HEK293 (cell line): ENCODE measurements around the gene COL5A1.

Source experiments
- CTCF ChIA-PET: fragments of 350-600 bp; formaldehyde crosslinking; extraction: SDS; loops from one replicate; lab custom pipeline; 2021; ENCODE audit warnings: antibody characterized with exemption; lab: Yijun Ruan, JAX
- POLR2A ChIA-PET: fragments of 300-600 bp; formaldehyde crosslinking; extraction: SDS; loops from one replicate; lab custom pipeline; 2020; ENCODE audit warnings: antibody characterized with exemption, inconsistent platforms; lab: Yijun Ruan, JAX
- H3K27ac ChIP-seq: fragments of 200-500 bp; sonication (Bioruptor generic); 2 replicates; pipeline ENCODE4 v1.5.1; 2014; ENCODE audit warnings: low read depth, low read length, control low read depth, inconsistent platforms; ENCODE audit errors: extremely low read depth
- H3K36me3 ChIP-seq, 2 experiments: fragments of 200-500 bp in 1 of 2; sonication (Bioruptor generic) in 1 of 2; 1 replicate in 1 of 2; 2 replicates in 1 of 2; pipeline ENCODE4 v1.5.1; 2014 to 2017; ENCODE audit warnings: inconsistent platforms in 2 of 2, low read length in 2 of 2; ENCODE audit not compliant: control insufficient read depth in 2 of 2, insufficient read depth in 1 of 2
- H3K4me1 ChIP-seq: fragments of 200-500 bp; sonication (Bioruptor generic); 2 replicates; pipeline ENCODE4 v1.5.1; 2014; ENCODE audit warnings: mild to moderate bottlenecking, low read length, inconsistent platforms; ENCODE audit not compliant: control insufficient read depth, insufficient read depth
- H3K4me3 ChIP-seq: 2 replicates; pipeline ENCODE4 v1.5.1; 2011; ENCODE audit warnings: low read depth, mild to moderate bottlenecking, control low read depth, low read length, moderate library complexity
- H3K9me3 ChIP-seq: fragments of 200-500 bp; sonication (Bioruptor generic); 2 replicates; pipeline ENCODE4 v1.5.1; 2014; ENCODE audit warnings: low read depth, low read length, inconsistent platforms; ENCODE audit not compliant: control insufficient read depth, insufficient read depth
- FEZF1 ChIP-seq: fragments of 450-650 bp; formaldehyde crosslinking; IDR thresholded peaks from 2 replicates; pipeline ENCODE4 v1.5.1; 2016; ENCODE audit warnings: missing biosample characterization, missing genetic modification characterization
- GFI1B ChIP-seq: fragments of 450-650 bp; formaldehyde crosslinking; IDR thresholded peaks from 2 replicates; pipeline ENCODE4 v1.5.1; 2016; ENCODE audit warnings: missing biosample characterization, missing genetic modification characterization
- GLIS1 ChIP-seq: fragments of 450-650 bp; formaldehyde crosslinking; IDR thresholded peaks from 2 replicates; pipeline ENCODE4 v1.5.1; 2016; ENCODE audit warnings: missing biosample characterization, missing genetic modification characterization
- KLF16 ChIP-seq: fragments of 450-650 bp; formaldehyde crosslinking; IDR thresholded peaks from 2 replicates; pipeline ENCODE4 v1.5.1; 2017; ENCODE audit warnings: missing biosample characterization, missing genetic modification characterization
- OSR2 ChIP-seq: fragments of 450-650 bp; formaldehyde crosslinking; IDR thresholded peaks from 2 replicates; pipeline ENCODE4 v1.5.1; 2016; ENCODE audit warnings: missing biosample characterization, missing genetic modification characterization
- PRDM1 ChIP-seq: fragments of 450-650 bp; formaldehyde crosslinking; IDR thresholded peaks from 2 replicates; pipeline ENCODE4; 2016; ENCODE audit warnings: missing biosample characterization, missing genetic modification characterization
- SP7 ChIP-seq: fragments of 450-650 bp; formaldehyde crosslinking; IDR thresholded peaks from 2 replicates; pipeline ENCODE4 v1.5.1; 2016; ENCODE audit warnings: missing biosample characterization, missing genetic modification characterization
- TCF7L2 ChIP-seq: IDR thresholded peaks from 2 replicates; pipeline ENCODE4 v1.6.1; 2011; ENCODE audit warnings: low read depth, mild to moderate bottlenecking, inconsistent platforms, low read length, moderate library complexity, borderline replicate concordance
- ZBTB17 ChIP-seq: fragments of 450-650 bp; formaldehyde crosslinking; IDR thresholded peaks from 2 replicates; pipeline ENCODE4 v1.5.1; 2016; ENCODE audit warnings: missing biosample characterization, missing genetic modification characterization
- ZBTB21 ChIP-seq: fragments of 450-650 bp; formaldehyde crosslinking; IDR thresholded peaks from 2 replicates; pipeline ENCODE4 v1.5.1; 2017; ENCODE audit warnings: missing biosample characterization, missing genetic modification characterization
- ZBTB8A ChIP-seq: fragments of 450-650 bp; formaldehyde crosslinking; IDR thresholded peaks from 2 replicates; pipeline ENCODE4 v1.5.1; 2016; ENCODE audit warnings: missing biosample characterization, missing genetic modification characterization
- ZEB2 ChIP-seq: fragments of 450-650 bp; formaldehyde crosslinking; IDR thresholded peaks from 2 replicates; pipeline ENCODE4 v1.5.1; 2016; ENCODE audit warnings: missing biosample characterization, missing genetic modification characterization
- ZNF10 ChIP-seq: fragments of 450-650 bp; formaldehyde crosslinking; IDR thresholded peaks from 2 replicates; pipeline ENCODE4 v1.5.1; 2017; ENCODE audit warnings: missing biosample characterization, missing genetic modification characterization
- ZNF133 ChIP-seq: fragments of 450-650 bp; formaldehyde crosslinking; IDR thresholded peaks from 2 replicates; pipeline ENCODE4 v1.5.1; 2016; ENCODE audit warnings: missing biosample characterization, missing genetic modification characterization
- ZNF138 ChIP-seq: fragments of 450-650 bp; formaldehyde crosslinking; IDR thresholded peaks from 2 replicates; pipeline ENCODE4 v1.5.1; 2016; ENCODE audit warnings: missing biosample characterization, missing genetic modification characterization, borderline replicate concordance
- ZNF175 ChIP-seq: fragments of 450-650 bp; formaldehyde crosslinking; IDR thresholded peaks from 2 replicates; pipeline ENCODE4 v1.5.1; 2016; ENCODE audit warnings: missing biosample characterization, missing genetic modification characterization
- ZNF2 ChIP-seq: fragments of 450-650 bp; formaldehyde crosslinking; IDR thresholded peaks from 2 replicates; pipeline ENCODE4 v1.5.1; 2016; ENCODE audit warnings: missing biosample characterization, missing genetic modification characterization
- ZNF335 ChIP-seq: fragments of 450-650 bp; formaldehyde crosslinking; conservative IDR thresholded peaks from 2 replicates; pipeline ENCODE4 v1.5.1; 2016; ENCODE audit warnings: missing biosample characterization, missing genetic modification characterization
- ZNF394 ChIP-seq: fragments of 450-650 bp; formaldehyde crosslinking; IDR thresholded peaks from 2 replicates; pipeline ENCODE4 v1.5.1; 2016; ENCODE audit warnings: missing biosample characterization, missing genetic modification characterization, mild to moderate bottlenecking, moderate library complexity, borderline replicate concordance
- ZNF514 ChIP-seq: fragments of 450-650 bp; formaldehyde crosslinking; IDR thresholded peaks from 2 replicates; pipeline ENCODE4 v1.5.1; 2016; ENCODE audit warnings: missing biosample characterization, missing genetic modification characterization
- ZNF544 ChIP-seq: fragments of 450-650 bp; formaldehyde crosslinking; IDR thresholded peaks from 2 replicates; pipeline ENCODE4 v1.5.0; 2017; ENCODE audit warnings: missing biosample characterization, missing genetic modification characterization
- ZNF600 ChIP-seq: fragments of 450-650 bp; formaldehyde crosslinking; IDR thresholded peaks from 2 replicates; pipeline ENCODE4 v1.5.1; 2016; ENCODE audit warnings: missing biosample characterization, missing genetic modification characterization
- ZNF621 ChIP-seq: fragments of 450-650 bp; formaldehyde crosslinking; IDR thresholded peaks from 2 replicates; pipeline ENCODE4 v1.5.1; 2017; ENCODE audit warnings: missing biosample characterization, missing genetic modification characterization
- ZNF629 ChIP-seq: fragments of 450-650 bp; formaldehyde crosslinking; IDR thresholded peaks from 2 replicates; pipeline ENCODE4 v1.5.1; 2017; ENCODE audit warnings: missing biosample characterization, missing genetic modification characterization
- ZNF660 ChIP-seq: fragments of 450-650 bp; IDR thresholded peaks from 2 replicates; pipeline ENCODE4 v1.5.1; 2018; ENCODE audit warnings: missing biosample characterization, mild to moderate bottlenecking, missing genetic modification characterization
- ZNF747 ChIP-seq: fragments of 450-650 bp; formaldehyde crosslinking; IDR thresholded peaks from 2 replicates; pipeline ENCODE4 v1.5.1; 2016; ENCODE audit warnings: missing biosample characterization, missing genetic modification characterization
- ZNF843 ChIP-seq: fragments of 450-650 bp; formaldehyde crosslinking; IDR thresholded peaks from 2 replicates; pipeline ENCODE4 v1.5.1; 2016; ENCODE audit warnings: missing biosample characterization, missing genetic modification characterization
- TF ChIP-seq, protein P1 (sequence below): fragments of 450-650 bp; formaldehyde crosslinking; IDR thresholded peaks from 2 replicates; pipeline ENCODE4 v1.5.1; 2016; ENCODE audit warnings: missing biosample characterization, missing genetic modification characterization, borderline replicate concordance
- TF ChIP-seq, protein P2 (sequence below): fragments of 450-650 bp; formaldehyde crosslinking; IDR thresholded peaks from 2 replicates; pipeline ENCODE4 v1.5.1; 2016; ENCODE audit warnings: missing biosample characterization, missing genetic modification characterization
- TF ChIP-seq, protein P3 (sequence below): fragments of 450-650 bp; formaldehyde crosslinking; IDR thresholded peaks from 2 replicates; pipeline ENCODE4 v1.5.1; 2017; ENCODE audit warnings: missing biosample characterization, missing genetic modification characterization

Gene COL5A1

DNA sequence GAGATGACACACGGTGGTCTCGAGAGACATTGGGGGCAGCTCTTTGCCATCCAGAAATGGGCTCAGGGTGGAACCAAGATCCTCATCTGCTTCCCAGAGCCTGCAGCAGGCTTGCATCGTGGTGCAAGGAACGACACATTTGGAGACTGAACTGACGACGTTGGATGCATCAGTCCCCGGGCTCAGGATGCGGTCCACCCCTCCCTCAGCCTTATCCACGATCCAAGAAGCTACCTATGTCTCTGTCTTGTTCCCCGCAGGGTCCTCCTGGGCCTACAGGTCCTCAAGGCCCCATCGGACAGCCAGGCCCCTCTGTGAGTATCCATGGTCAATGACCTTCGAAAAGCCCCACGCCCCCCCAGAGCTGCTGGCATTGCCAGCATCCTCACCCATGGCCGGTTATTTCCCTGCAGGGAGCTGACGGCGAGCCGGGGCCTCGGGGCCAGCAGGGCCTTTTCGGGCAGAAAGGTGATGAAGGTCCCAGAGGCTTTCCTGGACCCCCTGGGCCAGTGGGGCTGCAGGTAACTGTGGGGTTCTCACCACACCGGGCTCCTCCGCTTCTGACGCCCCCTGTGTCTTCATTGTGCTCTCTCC lies 169.6 kb downstream of the COL5A1 start:
- Histone ChIP-seq H3K9me3 (no peaks in the 10 kb centered on the region), H3K4me1 (peaks cover 6% of the 10 kb centered on the region), H3K27ac (no peak overlapping the region), H3K4me3 (no peak overlapping the region), H3K36me3 (no peaks in the 10 kb centered on the region)
- POLR2A ChIA-PET, result no interaction called here
- peak; percentile 34; the same call in 1 of the 2 replicates for TF ChIP-seq GLIS1 (tag by site-specific recombination)
- no peak for TF ChIP-seq TCF7L2
- CTCF ChIA-PET, result interaction anchor here (0.5 kb wide), 1 partner anchor 170 kb away, joined by 3 read pairs; no protein-coding TSS in a partner anchor

DNA sequence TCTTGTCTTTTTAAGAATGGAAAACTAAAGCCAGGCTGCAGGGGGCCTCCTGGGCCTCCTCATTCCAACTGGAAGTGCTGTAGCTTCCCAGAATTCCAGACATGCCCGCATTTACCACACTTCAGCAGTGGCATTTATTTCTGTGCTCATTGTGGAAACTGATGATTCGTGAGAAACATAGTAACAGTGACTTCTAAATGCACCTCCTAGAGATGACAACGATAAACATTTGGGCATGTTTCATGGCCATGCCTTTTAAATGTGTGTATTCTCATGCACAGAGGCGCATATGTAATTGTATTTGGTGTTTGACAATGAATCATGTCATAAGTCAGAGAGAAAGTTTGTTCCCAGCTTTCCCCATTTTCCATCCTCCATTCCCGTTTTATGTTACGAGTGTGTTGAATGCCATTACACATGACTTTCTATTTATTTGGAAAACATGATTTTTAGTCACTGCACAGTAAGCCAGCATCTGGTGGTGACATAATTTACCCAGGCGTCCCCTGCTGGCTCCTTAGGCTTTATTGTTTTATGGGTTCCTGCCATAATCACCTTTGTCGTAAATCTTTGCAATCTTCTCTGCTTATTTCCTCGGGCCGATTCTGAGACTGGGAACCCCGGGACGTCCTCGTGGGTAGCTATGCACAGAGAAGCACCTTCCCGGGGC lies 170.2 kb downstream of the COL5A1 start:
- Histone ChIP-seq H3K4me3 (no peak overlapping the region), H3K9me3 (no peaks in the 10 kb centered on the region), H3K36me3 (no peaks in the 10 kb centered on the region), H3K4me1 (peaks cover 6% of the 10 kb centered on the region), H3K27ac (peak overlapping the region; percentile 22; the same call in 1 of the 2 replicates)
- POLR2A ChIA-PET, result no interaction called here
- CTCF ChIA-PET, result interaction anchor here (0.5 kb wide), 1 partner anchor 169 kb away, joined by 3 read pairs; no protein-coding TSS in a partner anchor
- TF ChIP-seq ZBTB8A (tag by site-specific recombination) (peak; percentile 43), SP7 (tag by site-specific recombination) (peak; percentile 59), ZNF335 (tag by site-specific recombination) (peak; percentile 40), ZBTB21 (tag by site-specific recombination) (peak; percentile 37; the same call in 1 of the 2 replicates), GFI1B (tag by site-specific recombination) (peak; percentile 45), ZNF133 (no peak), OSR2 (tag by site-specific recombination) (peak; percentile 89), ZNF660 (tag by site-specific recombination) (peak; percentile 38), ZNF2 (tag by site-specific recombination) (peak; percentile 19; the same call in 1 of the 2 replicates), ZNF544 (tag by site-specific recombination) (no peak), ZEB2 (peak; percentile 59), ZNF138 (no peak), ZBTB17 (tag by site-specific recombination) (peak; percentile 60), ZNF10 (tag by site-specific recombination) (0 out of 2 replicates have a peak, but pooled peaks have one; percentile 19), ZNF629 (tag by site-specific recombination) (peak; percentile 74), ZNF843 (tag by site-specific recombination) (peak; percentile 84), KLF16 (tag by site-specific recombination) (no peak), FEZF1 (tag by site-specific recombination) (peak; percentile 67), ZNF394 (tag by site-specific recombination) (0 out of 2 replicates have a peak, but pooled peaks have one; percentile 14), ZNF600 (tag by site-specific recombination) (peak; percentile 57), ZNF747 (tag by site-specific recombination) (no peak), ZNF514 (tag by site-specific recombination) (no peak), ZNF175 (tag by site-specific recombination) (no peak), ZNF621 (tag by site-specific recombination) (no peak), PRDM1 (tag by site-specific recombination) (peak; percentile 93)
- TF ChIP-seq, protein P1, sequence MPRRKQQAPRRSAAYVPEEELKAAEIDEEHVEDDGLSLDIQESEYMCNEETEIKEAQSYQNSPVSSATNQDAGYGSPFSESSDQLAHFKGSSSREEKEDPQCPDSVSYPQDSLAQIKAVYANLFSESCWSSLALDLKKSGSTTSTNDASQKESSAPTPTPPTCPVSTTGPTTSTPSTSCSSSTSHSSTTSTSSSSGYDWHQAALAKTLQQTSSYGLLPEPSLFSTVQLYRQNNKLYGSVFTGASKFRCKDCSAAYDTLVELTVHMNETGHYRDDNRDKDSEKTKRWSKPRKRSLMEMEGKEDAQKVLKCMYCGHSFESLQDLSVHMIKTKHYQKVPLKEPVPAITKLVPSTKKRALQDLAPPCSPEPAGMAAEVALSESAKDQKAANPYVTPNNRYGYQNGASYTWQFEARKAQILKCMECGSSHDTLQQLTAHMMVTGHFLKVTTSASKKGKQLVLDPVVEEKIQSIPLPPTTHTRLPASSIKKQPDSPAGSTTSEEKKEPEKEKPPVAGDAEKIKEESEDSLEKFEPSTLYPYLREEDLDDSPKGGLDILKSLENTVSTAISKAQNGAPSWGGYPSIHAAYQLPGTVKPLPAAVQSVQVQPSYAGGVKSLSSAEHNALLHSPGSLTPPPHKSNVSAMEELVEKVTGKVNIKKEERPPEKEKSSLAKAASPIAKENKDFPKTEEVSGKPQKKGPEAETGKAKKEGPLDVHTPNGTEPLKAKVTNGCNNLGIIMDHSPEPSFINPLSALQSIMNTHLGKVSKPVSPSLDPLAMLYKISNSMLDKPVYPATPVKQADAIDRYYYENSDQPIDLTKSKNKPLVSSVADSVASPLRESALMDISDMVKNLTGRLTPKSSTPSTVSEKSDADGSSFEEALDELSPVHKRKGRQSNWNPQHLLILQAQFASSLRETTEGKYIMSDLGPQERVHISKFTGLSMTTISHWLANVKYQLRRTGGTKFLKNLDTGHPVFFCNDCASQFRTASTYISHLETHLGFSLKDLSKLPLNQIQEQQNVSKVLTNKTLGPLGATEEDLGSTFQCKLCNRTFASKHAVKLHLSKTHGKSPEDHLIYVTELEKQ, result 0 out of 2 replicates have a peak, but pooled peaks have one; percentile 48
- TF ChIP-seq, protein P2, sequence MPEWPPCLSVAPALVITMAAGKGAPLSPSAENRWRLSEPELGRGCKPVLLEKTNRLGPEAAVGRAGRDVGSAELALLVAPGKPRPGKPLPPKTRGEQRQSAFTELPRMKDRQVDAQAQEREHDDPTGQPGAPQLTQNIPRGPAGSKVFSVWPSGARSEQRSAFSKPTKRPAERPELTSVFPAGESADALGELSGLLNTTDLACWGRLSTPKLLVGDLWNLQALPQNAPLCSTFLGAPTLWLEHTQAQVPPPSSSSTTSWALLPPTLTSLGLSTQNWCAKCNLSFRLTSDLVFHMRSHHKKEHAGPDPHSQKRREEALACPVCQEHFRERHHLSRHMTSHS (tag by site-specific recombination), result 0 out of 2 replicates have a peak, but pooled peaks have one; percentile 31
- TF ChIP-seq, protein P3, sequence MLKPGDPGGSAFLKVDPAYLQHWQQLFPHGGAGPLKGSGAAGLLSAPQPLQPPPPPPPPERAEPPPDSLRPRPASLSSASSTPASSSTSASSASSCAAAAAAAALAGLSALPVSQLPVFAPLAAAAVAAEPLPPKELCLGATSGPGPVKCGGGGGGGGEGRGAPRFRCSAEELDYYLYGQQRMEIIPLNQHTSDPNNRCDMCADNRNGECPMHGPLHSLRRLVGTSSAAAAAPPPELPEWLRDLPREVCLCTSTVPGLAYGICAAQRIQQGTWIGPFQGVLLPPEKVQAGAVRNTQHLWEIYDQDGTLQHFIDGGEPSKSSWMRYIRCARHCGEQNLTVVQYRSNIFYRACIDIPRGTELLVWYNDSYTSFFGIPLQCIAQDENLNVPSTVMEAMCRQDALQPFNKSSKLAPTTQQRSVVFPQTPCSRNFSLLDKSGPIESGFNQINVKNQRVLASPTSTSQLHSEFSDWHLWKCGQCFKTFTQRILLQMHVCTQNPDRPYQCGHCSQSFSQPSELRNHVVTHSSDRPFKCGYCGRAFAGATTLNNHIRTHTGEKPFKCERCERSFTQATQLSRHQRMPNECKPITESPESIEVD (tag by site-specific recombination), result peak; percentile 98
